Neuronal stem cell (in vitro differentiated cells): Measurements from ENCODE around the gene CHI3L1.

Source experiments
- DNase-seq: peaks from one replicate; pipeline ENCODE4 v3.0.0-alpha.2; 2013; ENCODE audit warnings: low spot score
- H2AFZ ChIP-seq: one replicate; pipeline ENCODE4 v1.6.1; 2013; ENCODE audit warnings: mild to moderate bottlenecking, low read length, inconsistent platforms
- H2AK5ac ChIP-seq: 2 replicates; pipeline ENCODE4 v1.6.1; 2013; ENCODE audit warnings: low read depth, mild to moderate bottlenecking, inconsistent platforms, low read length, moderate library complexity, mixed read lengths
- H2BK120ac ChIP-seq: 2 replicates; pipeline ENCODE4 v1.6.1; 2013; ENCODE audit warnings: low read depth, mild to moderate bottlenecking, inconsistent platforms, low read length, moderate library complexity, mixed read lengths
- H2BK12ac ChIP-seq: one replicate; pipeline ENCODE4 v1.6.1; 2013; ENCODE audit warnings: low read length, inconsistent platforms
- H2BK15ac ChIP-seq: 2 replicates; pipeline ENCODE4 v1.6.1; 2013; ENCODE audit warnings: mild to moderate bottlenecking, low read length, inconsistent platforms, mixed read lengths
- H2BK5ac ChIP-seq: one replicate; pipeline ENCODE4 v1.6.1; 2013; ENCODE audit warnings: inconsistent platforms, mild to moderate bottlenecking, low read length, moderate library complexity
- H3K14ac ChIP-seq: one replicate; pipeline ENCODE4 v1.6.1; 2013; ENCODE audit warnings: low read length, inconsistent platforms
- H3K18ac ChIP-seq: 2 replicates; pipeline ENCODE4 v1.6.1; 2013; ENCODE audit warnings: low read length, inconsistent platforms
- H3K23ac ChIP-seq: 2 replicates; pipeline ENCODE4 v1.6.1; 2013; ENCODE audit warnings: low read depth, mild to moderate bottlenecking, mixed read lengths, low read length, inconsistent platforms; ENCODE audit not compliant: poor library complexity
- H3K27ac ChIP-seq: replicated peaks from 3 replicates; pipeline ENCODE4 v1.5.1; 2013; ENCODE audit warnings: low read length, inconsistent platforms
- H3K27me3 ChIP-seq, 3 experiments: 2 replicates each; pipeline ENCODE4 v1.6.1; 2013; ENCODE audit warnings: low read length in 3 of 3, mild to moderate bottlenecking in 2 of 3, inconsistent platforms in 1 of 3, low read depth in 1 of 3, mixed read lengths in 1 of 3, moderate library complexity in 1 of 3; ENCODE audit not compliant: control insufficient read depth in 3 of 3, insufficient read depth in 3 of 3
- H3K36me3 ChIP-seq, 2 donors: replicated peaks in 1 of 2; 2 replicates each; pipeline ENCODE4 v1.6.1; 2013; ENCODE audit warnings: low read length in 2 of 2; ENCODE audit not compliant: control insufficient read depth in 2 of 2, insufficient read depth in 2 of 2
- H3K4ac ChIP-seq: 2 replicates; pipeline ENCODE4 v1.6.1; 2013; ENCODE audit warnings: inconsistent platforms, mild to moderate bottlenecking, low read length, moderate library complexity
- H3K4me1 ChIP-seq, 2 donors: 1 replicate in 1 of 2; 2 replicates in 1 of 2; pipeline ENCODE4 v1.6.1; 2013; ENCODE audit warnings: low read length in 2 of 2, low read depth in 1 of 2; ENCODE audit not compliant: control insufficient read depth in 2 of 2, insufficient read depth in 1 of 2
- H3K4me2 ChIP-seq: one replicate; pipeline ENCODE4 v1.6.1; 2013; ENCODE audit warnings: mild to moderate bottlenecking, low read length, inconsistent platforms; ENCODE audit not compliant: insufficient read depth, poor library complexity, severe bottlenecking
- H3K4me3 ChIP-seq, 2 donors: 2 replicates each; pipeline ENCODE4 v1.5.1; 2013; ENCODE audit warnings: low read length in 2 of 2, mild to moderate bottlenecking in 2 of 2, inconsistent platforms in 1 of 2, moderate library complexity in 1 of 2
- H3K79me1 ChIP-seq: one replicate; pipeline ENCODE4 v1.6.1; 2013; ENCODE audit warnings: low read depth, mild to moderate bottlenecking, inconsistent platforms, low read length, moderate library complexity
- H3K9ac ChIP-seq: one replicate; pipeline ENCODE4 v1.6.1; 2013; ENCODE audit warnings: mild to moderate bottlenecking, low read depth, low read length, inconsistent platforms; ENCODE audit not compliant: poor library complexity
- H3K9me3 ChIP-seq, 2 donors: replicated peaks in 1 of 2; 2 replicates each; pipeline versions ENCODE3 to v1.6.1; 2013; ENCODE audit warnings: low read length in 2 of 2, mild to moderate bottlenecking in 2 of 2, inconsistent platforms in 1 of 2, low read depth in 1 of 2, mixed read lengths in 1 of 2, moderate library complexity in 1 of 2; ENCODE audit not compliant: control insufficient read depth in 2 of 2, insufficient read depth in 1 of 2
- H4K8ac ChIP-seq: one replicate; pipeline ENCODE4 v1.6.1; 2013; ENCODE audit warnings: low read depth, mild to moderate bottlenecking, inconsistent platforms, low read length, moderate library complexity
- H4K91ac ChIP-seq: one replicate; pipeline ENCODE4 v1.6.1; 2013; ENCODE audit warnings: low read length, low read depth, mild to moderate bottlenecking, inconsistent platforms; ENCODE audit not compliant: poor library complexity
- WGBS, 2 donors: extraction: QIAGEN DNeasy Blood & Tissue Kit; methylation state at CpG; one replicate each; pipeline ENCODE4 v1.1.7; 2013; ENCODE audit warnings: missing lambda C conversion rate in 2 of 2, mixed read lengths in 1 of 2; ENCODE audit not compliant: insufficient read length in 2 of 2, insufficient replicate concordance in 1 of 2; ENCODE audit errors: extremely low coverage in 2 of 2; 5-methylcytosine and 5-hydroxymethylcytosine counted together

Gene CHI3L1

DNA sequence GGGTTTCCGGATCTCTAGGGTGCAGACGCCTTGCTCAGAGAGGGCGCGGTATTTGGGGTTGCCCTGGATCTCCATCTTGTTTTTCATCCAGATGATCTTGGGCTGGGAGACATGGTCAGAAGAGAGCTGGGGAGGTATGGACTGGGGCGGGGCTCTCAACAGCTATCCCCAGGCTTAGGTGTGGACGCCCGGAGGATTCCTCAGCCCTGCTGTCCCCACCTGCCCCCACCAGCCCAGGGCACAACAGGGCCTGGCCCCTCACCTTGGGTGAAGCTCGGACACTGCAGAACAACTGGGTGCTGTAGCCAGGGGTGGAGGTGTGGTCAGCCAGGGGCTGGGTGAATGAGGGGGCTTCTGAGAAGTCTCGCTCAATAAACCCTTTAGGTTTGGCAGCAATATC lies 17.5 kb downstream of the CHI3L1 start:
- peak overlapping the region; percentile 68 for H2BK15ac ChIP-seq
- WGBS, 2 donors, result no CpG with 5 or more reads among the region's 9 CpGs
- no peak overlapping the region for H3K4me2 ChIP-seq
- H3K4me1 ChIP-seq, result peaks cover 0 to 9% of the 10 kb centered on the region in 2 donors
- no peak overlapping the region for H3K4ac ChIP-seq
- H2AFZ ChIP-seq, result no peak overlapping the region
- H3K79me1 ChIP-seq, result no peaks in the 10 kb centered on the region
- no peak overlapping the region for H2BK5ac ChIP-seq
- H3K27me3 ChIP-seq, result no peaks in the 10 kb centered on the region
- no peak overlapping the region for H3K27ac ChIP-seq
- H2BK12ac ChIP-seq, result no peak overlapping the region
- DNase-seq, result no peak
- no peak overlapping the region for H4K8ac ChIP-seq
- H3K36me3 ChIP-seq, result no peaks in the 10 kb centered on the region
- H3K23ac ChIP-seq, result no peak overlapping the region
- H3K18ac ChIP-seq, result peak overlapping the region; percentile 46
- H3K9ac ChIP-seq, result no peak overlapping the region
- no peak overlapping the region for H4K91ac ChIP-seq
- no peak overlapping the region for H3K14ac ChIP-seq
- no peaks in the 10 kb centered on the region for H3K9me3 ChIP-seq
- peak overlapping the region; percentile 43 for H2AK5ac ChIP-seq
- H2BK120ac ChIP-seq, result no peak overlapping the region
- no peak overlapping the region for H3K4me3 ChIP-seq

DNA sequence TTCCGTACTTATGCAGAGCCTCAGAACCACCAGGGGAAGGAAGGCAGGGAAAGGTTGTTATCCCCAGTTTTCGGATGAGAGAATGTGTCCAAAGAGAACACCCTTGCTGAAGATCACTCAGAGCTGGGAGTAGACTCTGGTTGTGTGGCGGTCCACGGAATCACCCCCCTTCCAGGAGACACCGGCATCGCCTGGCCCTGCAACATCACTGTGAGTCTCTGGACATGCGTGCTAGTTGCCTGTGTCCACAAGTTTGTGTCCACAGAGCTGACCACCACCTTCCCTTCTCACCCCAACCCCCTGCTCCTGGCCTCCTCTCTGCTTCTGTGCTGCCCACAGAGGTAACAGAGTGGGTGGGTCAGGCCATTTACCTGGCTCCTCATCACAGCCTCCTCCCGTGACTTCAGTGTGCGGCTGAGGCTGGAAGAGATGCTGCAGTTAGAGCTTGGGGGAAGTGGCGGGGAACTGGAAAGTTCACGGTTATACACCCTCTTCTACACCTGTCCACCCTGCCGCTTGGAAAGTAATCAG lies 18.2 kb downstream of the CHI3L1 start:
- Histone ChIP-seq H3K27ac (no peak overlapping the region), H2AFZ (no peak overlapping the region), H3K4me2 (no peak overlapping the region), H3K27me3 (no peaks in the 10 kb centered on the region), H3K18ac (peak overlapping the region; percentile 72), H2AK5ac (peak overlapping the region; percentile 3), H2BK5ac (no peak overlapping the region), H4K8ac (no peak overlapping the region), H3K4ac (no peak overlapping the region), H3K4me1 (peaks cover 0 to 9% of the 10 kb centered on the region in 2 donors), H3K14ac (no peak overlapping the region), H3K9me3 (no peaks in the 10 kb centered on the region), H3K36me3 (no peaks in the 10 kb centered on the region), H2BK15ac (no peak overlapping the region), H3K23ac (no peak overlapping the region), H3K79me1 (no peaks in the 10 kb centered on the region), H4K91ac (no peak overlapping the region), H3K9ac (no peak overlapping the region), H2BK12ac (no peak overlapping the region), H3K4me3 (no peak overlapping the region), H2BK120ac (no peak overlapping the region)
- no CpG with 5 or more reads among the region's 12 CpGs for WGBS, 2 donors
- DNase-seq, result no peak

DNA sequence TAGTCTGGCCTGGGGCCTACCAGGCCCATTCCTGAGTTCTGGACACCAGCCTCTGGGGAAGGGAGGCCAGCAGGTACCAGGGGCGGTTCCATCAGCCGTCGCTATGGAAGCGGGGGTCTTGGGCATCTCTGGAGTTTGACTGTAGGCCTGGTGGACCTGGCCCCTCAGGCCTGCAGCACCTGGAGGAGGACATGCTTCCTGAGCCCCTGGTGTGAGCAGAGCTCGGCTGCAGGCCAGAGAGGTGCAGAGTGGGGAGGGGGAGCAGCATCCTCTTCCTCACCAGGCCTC lies 18.6 kb downstream of the CHI3L1 start:
- no peak overlapping the region for H3K23ac ChIP-seq

DNA sequence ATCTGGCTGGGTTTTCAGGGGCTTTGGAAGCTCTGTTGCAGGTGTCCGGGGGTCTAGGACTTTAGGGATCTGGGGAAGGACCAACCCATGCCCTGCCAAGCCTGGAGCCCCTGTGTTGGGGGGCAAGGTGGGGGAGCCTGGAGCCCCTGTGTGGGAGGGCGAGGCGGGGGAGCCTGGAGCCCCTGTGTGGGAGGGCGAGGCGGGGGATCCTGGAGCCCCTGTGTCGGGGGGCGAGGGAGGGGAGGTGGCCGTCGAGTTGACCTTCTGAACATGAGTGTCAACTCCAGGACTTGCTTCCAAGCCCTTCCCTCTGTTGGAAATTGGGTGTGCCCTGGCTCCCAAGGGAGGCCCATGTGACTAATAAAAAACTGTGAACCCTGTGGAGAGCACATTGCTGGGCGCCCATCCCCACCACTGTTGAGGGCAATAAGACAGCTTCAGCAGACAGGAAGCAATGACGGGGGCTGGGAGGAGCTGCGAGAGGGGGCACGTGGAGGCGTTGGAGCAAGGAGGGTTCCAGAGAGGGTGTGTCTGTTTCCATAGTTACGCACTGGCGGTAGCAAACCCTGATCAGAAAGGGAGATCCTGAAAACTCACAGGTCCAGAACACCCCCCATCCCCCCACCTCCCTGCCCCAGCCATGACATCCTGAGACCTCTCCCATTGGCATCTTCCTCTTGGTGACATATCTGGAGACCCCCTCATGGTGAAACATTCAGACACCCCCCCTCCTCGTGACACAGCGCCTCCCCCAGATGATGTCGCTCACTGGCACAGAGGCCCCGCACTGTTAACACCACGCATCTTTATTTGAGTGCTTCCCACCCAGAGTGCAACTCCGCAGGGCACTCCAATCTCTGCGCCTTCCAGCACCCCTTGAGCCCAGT lies 19.2 kb downstream of the CHI3L1 start:
- WGBS, 2 donors, result no CpG with 5 or more reads among the region's 23 CpGs

More for the DNA sequence above, 18.6 kb downstream of the CHI3L1 start:
- no peaks in the 10 kb centered on the region for H3K79me1 ChIP-seq
- H2BK12ac ChIP-seq, result no peak overlapping the region
- no peak overlapping the region for H2BK15ac ChIP-seq
- H3K9ac ChIP-seq, result no peak overlapping the region
- peak overlapping the region; percentile 72 for H3K18ac ChIP-seq
- no peaks in the 10 kb centered on the region for H3K27me3 ChIP-seq
- no peak for DNase-seq
- no peak overlapping the region for H3K4me3 ChIP-seq
- no peak overlapping the region for H4K8ac ChIP-seq
- no peaks in the 10 kb centered on the region for H3K9me3 ChIP-seq
- H3K4ac ChIP-seq, result no peak overlapping the region
- no peak overlapping the region for H2BK5ac ChIP-seq
- whole genome bisulfite sequencing, 2 donors, result no CpG with 5 or more reads among the region's 5 CpGs
- H3K4me2 ChIP-seq, result no peak overlapping the region
- peak overlapping the region; percentile 66 for H2AK5ac ChIP-seq
- no peak overlapping the region for H4K91ac ChIP-seq
- H3K27ac ChIP-seq, result no peak overlapping the region
- no peak overlapping the region for H2AFZ ChIP-seq
- no peak overlapping the region for H2BK120ac ChIP-seq
- H3K4me1 ChIP-seq, result peaks cover 0 to 8% of the 10 kb centered on the region in 2 donors
- no peak overlapping the region for H3K14ac ChIP-seq
- no peaks in the 10 kb centered on the region for H3K36me3 ChIP-seq

More for the DNA sequence above, 19.2 kb downstream of the CHI3L1 start:
- peak overlapping the region; percentile 66 for H2AK5ac ChIP-seq
- no peak overlapping the region for H3K4me3 ChIP-seq
- peak overlapping the region; percentile 89 for H2BK15ac ChIP-seq
- H2BK120ac ChIP-seq, result peak overlapping the region; percentile 77
- no peak overlapping the region for H3K4me2 ChIP-seq
- no peak overlapping the region for H4K91ac ChIP-seq
- H3K23ac ChIP-seq, result no peak overlapping the region
- H2BK12ac ChIP-seq, result no peak overlapping the region
- H3K14ac ChIP-seq, result no peak overlapping the region
- H3K18ac ChIP-seq, result peak overlapping the region; percentile 84
- no peaks in the 10 kb centered on the region for H3K79me1 ChIP-seq
- no peak overlapping the region for H4K8ac ChIP-seq
- peak overlapping the region; percentile 61 for H2BK5ac ChIP-seq
- no peak overlapping the region for H3K27ac ChIP-seq
- DNase-seq, result no peak
- no peak overlapping the region for H3K4ac ChIP-seq
- H3K36me3 ChIP-seq, result no peaks in the 10 kb centered on the region
- H3K9me3 ChIP-seq, result no peaks in the 10 kb centered on the region
- peaks cover 0 to 6% of the 10 kb centered on the region in 2 donors for H3K4me1 ChIP-seq
- no peak overlapping the region for H2AFZ ChIP-seq
- no peak overlapping the region for H3K9ac ChIP-seq
- H3K27me3 ChIP-seq, result no peaks in the 10 kb centered on the region
